GM21423 (cell line): Measurements from ENCODE around the gene PIM1.

Experiments
- ATAC-seq: cut with Tn5 transposase; IDR thresholded peaks from one replicate; pipeline ENCODE4 v1.9.1; 2021; ENCODE audit warnings: mild to moderate bottlenecking, moderate library complexity; ENCODE audit not compliant: unreplicated experiment

Gene PIM1

GRCh38 chr6:37218511-37218910, 48.6 kb downstream of the PIM1 start:
- no peak for ATAC-seq

GRCh38 chr6:37221585-37222124, 51.7 kb downstream of the PIM1 start:
- no peak for ATAC-seq

- peak; percentile 94 for ATAC-seq
Observed at GRCh38 chr6:37222125-37222967, 52.4 kb downstream of the PIM1 start.

- no peak for ATAC-seq
Observed at GRCh38 chr6:37222992-37223391, 53.0 kb downstream of the PIM1 start.
